ENCODE data around the gene HMGXB3.

Gene HMGXB3

DNA sequence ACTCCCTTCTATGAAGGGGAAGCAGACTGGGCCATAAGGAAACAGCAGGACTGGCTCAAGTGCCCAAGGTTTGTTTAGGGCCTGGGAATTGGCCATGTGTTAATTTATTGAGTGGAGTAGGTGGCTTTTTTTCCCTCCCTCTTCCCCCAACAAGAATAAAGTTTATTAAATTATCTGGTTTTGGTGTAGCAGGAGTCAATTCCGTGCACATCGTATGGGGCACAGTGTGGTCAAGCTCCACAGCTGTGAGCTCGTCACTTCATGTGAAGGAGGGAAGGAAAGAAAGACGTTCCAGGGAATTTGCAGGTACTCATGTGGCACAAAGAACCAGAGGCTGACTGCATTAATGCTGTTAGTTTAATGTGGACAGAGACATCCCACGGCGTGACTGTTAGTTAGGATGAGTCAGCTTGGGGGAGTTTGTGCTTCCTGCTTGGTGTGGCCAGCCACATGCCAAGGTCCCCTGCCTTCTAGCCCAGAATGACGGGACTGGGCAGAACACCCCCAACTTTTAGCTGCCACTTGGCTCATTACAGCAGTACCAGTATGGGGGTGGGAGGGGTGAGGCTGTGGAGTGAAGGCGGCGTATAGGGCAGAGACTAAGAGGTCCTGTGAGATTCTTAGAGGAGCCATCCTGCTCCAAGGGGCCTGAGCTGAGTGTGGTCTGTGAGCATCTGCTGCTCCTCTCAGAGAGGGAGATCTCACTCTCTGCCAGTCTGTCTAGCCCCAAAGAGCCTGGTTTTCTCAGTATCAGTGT is 52.6 kb downstream of the HMGXB3 start:
- no peak for DNase-seq

DNA sequence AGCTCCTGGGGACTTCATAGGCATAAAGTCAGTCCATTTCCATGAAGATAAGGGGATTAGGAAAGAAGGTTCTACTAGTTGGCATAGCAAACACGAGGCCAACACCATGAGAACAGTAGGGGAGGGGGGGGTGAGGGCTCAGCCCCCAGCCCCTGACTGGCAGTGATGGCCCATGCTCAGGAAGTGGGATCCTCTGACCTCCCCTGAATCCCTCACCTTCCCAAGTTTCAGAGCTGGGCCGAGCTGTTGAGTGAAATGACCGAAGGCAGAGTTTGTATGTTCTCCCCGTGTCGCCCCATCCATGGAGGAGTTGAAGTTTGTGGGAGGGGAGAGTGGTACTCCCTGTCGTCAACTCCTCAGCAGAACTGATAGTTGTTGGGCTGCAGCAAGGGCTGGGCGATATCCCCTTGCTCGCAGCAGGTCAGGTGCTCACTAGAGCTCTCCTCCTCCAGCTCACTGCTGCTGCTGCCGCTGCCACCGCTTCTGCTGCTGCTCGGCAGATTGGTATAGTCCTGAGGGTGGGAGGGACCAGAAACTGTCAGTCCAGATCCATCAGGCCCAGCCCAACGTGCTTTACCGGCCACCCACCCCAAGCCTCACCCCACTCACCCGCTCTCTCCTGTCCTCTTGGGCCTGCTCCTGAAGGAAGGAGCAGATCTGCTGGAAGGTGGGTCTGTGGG is 53.3 kb downstream of the HMGXB3 start:
- DNase-seq = no peak

DNA sequence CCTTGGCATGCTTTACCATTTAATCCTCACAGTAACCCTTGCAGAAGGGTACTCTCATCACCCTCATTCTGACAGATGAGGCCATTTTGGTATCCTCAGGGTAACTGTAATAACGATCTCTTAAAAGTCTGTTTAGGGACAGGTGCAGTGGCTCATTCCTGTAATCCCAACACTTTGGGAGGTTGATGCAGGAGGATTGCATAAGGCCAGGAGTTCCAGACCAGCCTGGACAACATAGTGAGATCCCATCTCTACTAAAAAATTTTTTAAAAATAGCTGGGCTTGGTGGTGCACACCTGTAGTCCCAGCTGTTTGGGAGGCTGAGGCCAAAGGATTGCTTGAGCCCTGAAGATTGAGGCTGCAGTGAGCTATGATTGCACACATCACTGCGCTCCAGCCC is 54.0 kb downstream of the HMGXB3 start:
- DNase-seq = no peak

DNA sequence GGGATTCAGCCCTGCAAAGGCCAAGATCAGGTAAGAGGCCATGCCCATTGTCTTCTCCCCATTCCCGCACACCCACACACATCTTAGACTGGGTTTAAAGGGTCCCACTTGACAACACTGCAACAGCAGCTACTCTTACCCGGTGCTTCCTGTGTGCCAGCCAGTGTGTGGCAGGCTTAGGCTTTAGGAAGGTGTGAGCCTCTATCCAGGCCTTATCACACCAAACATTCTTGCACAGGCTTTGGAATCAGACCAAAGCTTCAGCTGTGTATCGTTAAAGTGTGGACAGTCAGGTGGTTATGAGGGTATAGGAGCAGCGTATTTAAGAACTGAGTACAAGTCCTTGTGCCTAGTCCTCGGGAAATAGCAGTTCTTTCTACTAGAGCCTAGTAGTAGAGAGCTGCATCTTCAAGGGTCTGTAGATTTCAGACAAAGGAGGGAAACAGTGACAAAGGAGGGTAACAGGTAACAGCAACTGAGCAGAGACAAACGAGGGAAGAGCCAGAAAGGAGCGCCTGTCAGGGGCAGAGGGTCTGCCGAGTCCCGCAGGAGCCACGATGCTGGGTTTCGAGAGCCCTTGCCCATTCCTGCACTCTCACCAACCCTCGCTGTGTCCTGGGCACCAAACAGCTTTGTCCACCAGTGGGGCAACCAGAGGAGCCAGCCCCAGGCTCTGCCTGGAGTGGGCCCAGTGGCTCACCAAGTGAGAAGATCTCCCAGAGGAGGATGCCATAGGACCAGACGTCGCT is 55.0 kb downstream of the HMGXB3 start:
- no peak for DNase-seq

DNA sequence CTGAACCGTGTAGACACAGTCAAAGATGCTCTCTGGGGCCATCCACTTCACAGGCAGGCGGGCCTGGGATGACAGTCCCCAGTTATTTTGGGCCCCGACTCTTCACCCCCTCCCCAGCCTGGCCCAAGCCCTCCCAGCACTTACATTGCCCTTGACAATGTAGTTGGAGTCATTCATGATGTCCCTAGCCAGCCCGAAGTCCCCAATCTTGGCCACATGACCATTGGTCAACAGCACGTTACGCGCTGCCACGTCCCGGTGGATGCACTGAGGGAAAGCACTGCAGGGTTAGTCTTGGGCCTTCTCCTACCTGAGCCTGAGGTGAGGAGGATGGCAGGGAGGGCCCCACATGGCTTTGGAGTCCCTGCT is 55.5 kb downstream of the HMGXB3 start:
- no peak for DNase-seq

DNA sequence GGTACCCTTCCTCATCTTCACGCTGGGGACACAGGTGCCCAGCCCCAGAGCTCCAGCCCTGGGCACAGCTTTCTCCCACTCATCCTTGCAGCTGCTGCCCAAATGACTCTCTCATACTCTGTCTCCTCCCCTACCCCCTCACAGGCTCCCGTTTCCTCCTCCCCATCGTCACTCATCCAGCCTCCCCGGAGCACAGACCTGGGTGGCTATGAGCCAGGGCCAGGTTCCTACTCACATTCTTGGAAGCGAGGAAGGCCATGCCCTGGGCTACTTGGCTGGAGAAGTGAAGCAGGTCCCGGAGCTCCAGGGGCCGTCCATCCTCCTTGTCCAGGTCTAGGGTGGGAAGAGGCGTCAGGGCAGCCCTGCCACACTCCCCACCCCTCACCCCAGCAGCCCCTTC is 56.5 kb downstream of the HMGXB3 start:
- DNase-seq = no peak

DNA sequence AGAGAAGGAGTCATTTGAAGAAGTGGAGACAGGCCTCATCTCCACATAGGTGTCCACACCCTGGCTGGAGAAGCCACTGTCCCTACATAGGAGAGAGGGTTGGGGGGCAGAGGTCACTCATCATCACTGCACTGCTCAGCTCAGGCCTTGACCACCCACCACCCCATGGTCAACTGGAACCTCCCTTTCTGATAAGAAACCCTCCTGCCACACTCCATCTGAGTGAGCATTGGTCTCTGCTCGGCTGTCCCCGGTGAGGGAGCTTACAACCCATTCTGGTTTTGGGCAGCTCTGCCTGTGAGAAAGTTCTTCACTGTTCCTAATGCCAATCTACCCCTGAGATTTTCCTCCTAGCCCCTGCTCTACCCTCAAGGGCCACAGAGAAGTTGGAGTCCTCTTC is 57.0 kb downstream of the HMGXB3 start:
- DNase-seq = no peak

DNA sequence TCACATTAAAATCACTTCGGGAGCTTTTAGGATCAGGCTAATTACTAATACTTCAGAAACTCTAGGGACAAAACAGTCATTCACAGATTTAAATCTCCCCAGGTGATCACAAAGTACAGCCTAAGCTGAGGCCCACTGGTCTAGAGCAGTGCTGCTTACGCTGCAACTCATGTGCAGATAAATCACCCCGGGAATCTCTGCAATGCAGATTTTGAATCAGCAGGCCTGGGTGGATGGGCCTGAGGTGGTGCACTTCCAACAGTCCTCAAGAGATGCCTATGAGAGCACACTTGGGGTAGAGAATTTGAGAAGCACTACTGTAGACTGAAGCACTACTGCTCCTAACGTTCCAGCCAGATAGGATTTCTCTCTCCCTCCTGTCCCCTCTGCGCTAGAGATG is 57.5 kb downstream of the HMGXB3 start:
- DNase-seq = no peak

DNA sequence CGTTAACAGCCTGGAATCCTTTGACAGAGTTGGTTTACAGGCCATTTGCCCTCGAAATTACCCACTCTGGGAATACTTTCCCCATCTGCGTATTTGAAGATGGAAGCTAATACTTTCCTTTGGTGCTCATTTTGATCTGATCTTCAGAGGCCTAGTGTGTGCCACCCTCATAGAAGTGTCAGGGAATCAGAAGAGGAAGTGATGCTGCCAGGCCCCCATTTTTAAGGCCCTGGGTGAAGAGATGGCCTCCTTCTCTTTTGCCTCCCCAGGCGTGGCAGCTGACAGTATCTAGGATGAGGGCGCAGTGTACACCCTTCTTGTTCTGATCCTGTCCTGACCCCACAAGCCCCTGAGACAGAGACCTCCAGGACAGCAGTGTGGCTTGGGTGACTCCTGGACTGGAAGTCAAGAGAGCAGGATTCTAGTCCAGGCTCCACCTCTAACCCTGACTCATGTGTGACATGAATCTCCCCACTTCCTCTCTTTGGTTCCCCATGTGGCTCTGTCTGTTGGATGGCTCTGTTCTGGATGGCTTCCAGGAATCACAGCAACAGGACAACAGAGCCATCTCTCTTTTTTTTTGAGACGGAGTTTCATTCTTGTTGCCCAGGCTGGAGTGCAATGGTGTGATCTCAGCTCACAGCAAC is 58.1 kb downstream of the HMGXB3 start:
- no peak for DNase-seq

DNA sequence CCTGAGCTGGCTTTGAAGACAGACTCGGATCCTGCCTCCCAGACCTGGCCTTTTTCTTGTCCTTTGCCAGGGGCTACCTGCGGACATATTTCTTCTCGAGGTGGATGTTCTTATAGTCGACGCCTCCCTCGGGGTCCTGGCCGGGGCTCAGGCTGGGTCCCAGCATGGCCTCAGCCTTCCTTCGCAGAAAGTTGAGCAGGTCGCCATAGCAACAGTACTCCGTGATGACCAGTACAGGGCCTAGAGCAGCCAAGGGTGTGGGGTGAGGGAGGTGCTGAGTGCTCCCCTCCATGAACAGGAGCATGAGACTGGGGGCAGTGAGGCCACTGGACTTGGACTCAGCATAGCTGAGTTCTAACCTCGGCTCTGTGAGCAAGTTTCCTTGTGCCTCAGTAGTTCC is 59.1 kb downstream of the HMGXB3 start:
- no peak for DNase-seq

DNA sequence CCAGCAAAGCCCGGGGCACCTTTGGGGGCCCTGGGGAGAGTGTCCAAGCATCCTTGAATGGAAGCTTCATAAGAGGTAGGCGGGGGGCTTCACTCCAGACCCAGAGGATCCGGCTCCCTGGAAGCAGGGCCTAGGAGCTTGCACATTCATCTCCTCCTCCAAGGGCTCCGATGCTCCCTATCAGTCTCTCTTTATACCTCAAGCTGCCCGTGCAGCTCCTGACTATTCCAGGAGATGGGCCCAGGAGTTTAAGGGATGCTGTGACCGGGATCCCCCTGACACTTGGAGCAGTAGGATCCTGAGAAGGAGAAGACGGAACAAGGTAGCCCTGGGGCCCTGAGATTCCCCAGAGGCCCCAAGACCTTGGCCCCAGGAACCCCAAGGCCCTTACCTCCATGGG is 59.9 kb downstream of the HMGXB3 start:
- DNase-seq = no peak

DNA sequence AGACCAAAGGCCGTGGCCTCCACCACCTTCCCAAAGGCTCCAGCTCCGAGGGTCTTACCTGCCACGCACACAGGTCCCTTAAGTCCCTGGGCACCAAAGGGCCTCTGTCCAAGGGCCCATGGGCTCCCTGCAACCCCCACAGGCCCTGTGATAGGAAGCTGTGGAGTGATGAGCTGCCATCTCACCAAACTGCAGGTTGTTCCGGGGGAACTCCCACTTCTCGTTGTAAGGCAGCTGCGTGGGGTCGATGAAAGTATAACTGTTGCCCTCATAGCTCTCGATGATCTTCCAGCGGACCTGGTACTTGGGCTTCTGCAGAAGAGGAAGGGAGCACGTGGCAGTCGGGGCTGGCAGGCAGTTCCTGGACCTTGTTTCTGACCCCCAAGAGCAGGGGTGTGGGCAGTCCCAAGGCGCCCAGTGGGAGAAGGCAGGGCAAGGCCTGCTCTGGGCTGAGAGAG is 61.0 kb downstream of the HMGXB3 start:
- DNase-seq = no peak

DNA sequence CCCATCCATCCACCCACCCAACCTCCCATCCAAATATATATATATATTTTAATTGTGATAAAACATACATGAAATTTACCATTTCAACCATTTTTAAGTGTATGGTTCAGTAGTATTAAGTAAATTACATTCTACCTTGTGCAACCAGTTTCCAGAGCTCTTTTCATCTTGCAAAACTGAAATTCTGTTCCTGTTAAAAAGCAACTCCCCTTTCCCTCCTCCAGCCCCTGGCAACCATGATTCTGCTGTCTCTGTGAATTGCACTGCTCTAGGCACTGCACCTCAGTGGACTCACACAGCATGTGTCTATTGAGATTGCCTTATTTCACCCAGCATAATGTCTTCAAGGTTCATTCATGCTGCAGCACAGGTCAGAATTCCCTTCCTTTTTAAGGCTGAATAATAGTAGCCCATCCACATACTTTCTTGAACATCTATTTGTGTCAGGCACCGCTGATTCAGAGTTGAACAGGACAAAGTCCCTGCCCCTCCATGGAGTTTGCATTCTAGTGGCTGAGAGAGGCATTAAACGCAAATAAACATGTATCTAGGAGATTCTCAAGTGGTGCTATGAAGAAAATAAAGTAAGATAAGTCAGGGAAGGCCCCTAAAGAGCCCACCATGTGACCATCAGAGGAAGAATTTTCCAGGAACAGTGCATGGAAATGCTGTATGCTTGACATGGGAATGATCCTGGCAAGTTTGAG is 61.8 kb downstream of the HMGXB3 start:
- DNase-seq = no peak

DNA sequence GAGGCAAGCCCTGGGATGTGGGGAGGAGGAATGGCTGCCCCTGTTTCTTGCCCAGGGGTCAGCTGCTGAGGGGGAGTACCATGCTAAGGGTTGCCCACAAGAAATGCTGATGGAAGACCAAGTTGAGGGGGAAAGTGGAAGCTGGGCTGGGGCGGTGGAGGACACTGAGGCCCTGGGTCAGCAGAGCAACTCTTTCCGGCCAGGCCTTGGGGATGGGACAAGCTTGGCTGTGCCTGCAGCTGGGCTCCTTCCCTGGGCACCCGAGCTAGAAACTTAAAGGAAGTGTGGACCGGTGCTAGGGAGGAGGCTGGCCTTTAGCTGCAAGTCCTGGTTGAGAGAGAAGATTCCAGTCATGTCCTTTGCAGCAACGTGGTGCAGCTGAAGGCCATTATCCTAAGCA is 63.1 kb downstream of the HMGXB3 start:
- no peak for DNase-seq

DNA sequence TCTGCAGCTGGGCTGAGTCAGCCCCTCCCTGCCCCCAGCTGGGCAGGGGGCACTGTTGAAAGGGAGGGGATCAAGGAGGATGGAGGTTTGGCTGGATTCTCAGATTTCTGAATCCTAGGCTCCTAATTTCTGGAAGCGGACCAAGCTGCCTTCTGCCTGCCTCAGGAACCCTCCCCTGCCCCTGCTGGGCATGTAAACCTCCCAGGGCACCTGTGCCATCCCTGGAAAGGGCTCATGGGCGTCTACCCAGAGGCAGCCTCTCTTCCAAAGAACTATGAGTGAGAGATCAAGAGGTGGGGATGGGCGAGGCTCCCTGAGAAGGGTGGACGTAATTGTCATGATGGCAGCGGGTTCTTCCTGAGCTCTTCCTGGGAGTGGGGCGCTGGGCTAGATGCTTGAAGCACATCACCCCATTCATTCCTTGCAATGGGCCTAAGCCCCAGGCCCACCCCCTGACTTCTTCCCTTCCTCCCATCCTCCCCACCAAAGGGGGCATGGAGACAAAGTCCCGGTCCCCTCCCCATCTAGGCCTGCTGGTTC is 64.2 kb downstream of the HMGXB3 start:
- no peak for DNase-seq

DNA sequence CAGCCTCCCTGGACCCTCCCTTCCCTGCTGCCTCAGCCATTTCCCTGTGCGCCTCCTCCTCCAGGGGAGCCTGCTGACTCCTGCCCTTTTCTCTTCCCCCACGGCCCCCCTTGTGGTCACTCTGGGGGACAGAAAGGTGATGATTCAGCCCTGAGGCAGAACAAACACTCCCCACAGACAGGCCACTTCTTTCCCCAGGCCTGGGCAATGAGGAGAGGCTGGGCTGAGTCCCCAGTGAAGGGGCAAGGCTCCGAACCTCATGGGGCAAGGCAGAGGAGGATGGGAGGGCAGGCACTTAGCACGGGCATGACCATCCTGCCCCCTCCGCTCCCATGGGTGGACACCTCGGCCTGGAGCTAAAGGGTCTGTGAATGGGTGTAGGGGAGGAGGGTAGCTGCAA is 64.8 kb downstream of the HMGXB3 start:
- no peak for DNase-seq

DNA sequence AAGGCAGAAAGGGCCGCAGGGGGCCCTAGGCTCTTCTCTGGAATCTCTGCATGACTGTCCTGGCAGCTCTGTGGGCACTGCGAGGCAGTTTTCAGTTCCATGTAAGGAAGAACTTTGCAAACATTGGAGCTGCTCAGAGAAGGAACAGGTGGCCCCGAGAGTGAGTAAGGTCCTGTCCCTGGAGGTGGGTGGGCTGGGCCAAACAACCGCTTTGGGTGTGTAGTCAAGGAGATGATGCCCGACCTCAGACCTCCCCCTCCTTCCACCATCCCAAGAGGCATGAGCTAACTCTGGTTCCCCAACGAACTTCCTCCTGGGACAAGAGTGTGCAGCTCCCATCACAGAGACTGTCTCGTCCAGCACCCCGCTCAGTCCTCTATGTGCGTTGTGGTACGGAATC is 65.3 kb downstream of the HMGXB3 start:
- no peak for DNase-seq

DNA sequence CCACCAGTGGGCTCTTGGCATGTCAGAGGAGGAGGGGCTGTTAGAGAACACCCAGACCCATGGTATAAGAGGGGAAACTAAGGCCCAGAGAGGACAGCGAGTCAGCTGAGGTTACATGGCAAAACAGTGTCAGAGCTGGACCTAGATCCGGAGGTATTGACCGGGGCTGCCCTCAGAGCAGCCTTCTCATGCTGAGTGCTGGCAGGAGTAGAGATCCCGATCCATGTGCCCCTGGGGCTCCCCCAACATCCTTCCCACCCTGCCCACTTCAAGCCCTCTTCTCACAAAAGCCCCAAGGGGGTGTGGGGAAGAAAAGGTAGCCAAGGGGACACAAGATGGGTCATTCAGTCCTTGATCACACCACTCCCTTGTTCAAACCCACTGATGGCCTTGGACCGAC is 65.9 kb downstream of the HMGXB3 start:
- no peak for DNase-seq

DNA sequence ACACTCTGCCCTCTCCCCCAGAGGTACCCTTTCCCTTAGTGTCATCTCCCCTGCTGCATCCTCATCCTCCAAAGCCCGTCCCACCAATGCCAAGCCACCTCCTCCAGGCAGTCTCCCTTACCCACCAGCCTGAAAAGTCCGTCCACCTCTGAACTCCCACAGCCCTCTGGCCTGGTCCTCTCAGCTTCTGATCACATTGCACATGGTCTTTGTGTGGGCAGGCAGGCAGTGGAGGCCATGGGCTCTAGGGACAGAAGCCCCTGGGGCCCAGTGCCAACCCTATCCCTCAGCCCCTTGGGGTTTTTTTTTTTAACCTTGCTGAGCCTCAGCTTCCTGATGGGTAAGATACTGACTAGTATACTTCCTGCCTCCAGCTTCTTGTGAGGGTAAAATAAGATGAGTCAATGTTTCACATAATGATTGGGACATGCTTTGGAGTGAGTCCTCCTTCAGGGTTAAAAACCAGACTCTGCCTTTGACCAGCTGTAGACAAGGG is 66.4 kb downstream of the HMGXB3 start:
- no peak for DNase-seq

DNA sequence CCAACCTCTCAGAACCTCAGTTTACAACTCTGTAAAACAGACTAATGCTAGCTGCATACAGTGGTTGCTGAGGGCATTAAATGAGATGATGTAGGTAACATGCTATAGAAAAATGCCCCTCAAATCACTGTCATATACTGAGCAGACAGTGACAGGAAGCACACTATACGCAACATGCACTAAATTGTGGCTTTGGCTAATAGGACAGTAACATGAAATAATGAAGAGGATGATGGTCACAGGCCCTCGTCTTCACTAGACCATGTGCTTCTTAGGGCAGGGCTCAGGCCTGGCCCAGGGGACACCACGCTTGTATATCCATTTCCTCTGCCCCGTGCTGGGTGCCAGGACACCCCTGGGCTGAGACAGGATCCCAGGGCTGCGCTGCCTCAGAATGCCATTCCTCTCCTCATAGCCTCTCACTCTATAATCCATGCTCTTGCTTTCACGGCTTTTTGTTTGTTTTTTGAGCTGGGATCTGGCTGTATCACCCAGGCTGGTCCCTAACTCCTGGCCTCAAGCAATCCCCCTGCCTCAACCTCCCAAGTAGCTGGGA is 66.9 kb downstream of the HMGXB3 start:
- DNase-seq = no peak

DNA sequence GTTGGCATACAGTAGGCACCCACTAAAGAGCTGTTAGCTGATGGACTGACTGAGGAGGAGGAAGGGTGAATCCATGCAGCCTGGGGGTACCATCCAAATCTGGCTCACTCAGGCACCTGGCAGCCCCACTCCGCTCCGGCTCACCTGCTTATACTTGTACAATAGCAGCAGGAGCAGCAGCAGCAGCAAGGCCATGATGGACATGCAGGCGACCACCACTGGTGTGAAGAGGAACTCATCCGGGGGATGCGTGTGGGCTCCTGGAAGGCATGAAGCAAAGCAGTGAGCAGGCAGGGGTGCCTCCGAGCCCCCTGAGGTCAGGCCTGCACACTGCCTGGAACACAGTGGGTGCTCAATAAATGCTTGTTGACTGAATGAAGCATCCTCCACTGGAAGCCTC is 67.5 kb downstream of the HMGXB3 start:
- DNase-seq = no peak

DNA sequence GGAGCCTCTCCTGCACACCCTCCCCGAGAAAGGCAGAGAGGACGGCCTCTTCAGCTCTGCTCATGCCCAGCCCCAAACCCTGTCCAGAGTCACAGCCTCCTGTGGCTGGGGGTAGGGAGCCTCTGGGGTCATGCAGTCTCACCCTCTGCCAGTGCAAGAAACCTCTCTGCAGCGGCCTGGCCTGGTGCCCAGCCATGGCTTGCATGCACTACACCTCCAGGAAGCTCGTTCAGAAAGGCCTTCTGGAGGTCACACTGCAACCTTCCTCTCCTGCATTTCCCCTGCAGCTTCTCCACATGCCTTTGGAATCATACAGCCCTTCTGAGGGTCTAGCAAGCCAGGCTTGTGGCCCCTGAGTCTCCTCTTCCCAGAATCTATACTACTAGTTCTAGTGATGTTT is 67.9 kb downstream of the HMGXB3 start:
- DNase-seq = no peak
